NCI-H2227 treated with DMSO at 0.1 percent for 48 hours (cell line): ENCODE data around the gene UBE2J2.
"Not testable (repeated sequence)": the region's sequence is repeated elsewhere in the genome, so short reads cannot be mapped to it uniquely, and the experiment has no call there.

ENCODE experiments used
- DNase-seq: peaks from one replicate; lab custom pipeline; 2025; lab: John Stamatoyannopoulos, UW

The UBE2J2 gene

GRCh38 chr1:1273512-1274298 lies at the start of gene UBE2J2:
Gene UBE2J2, minus strand, starts transcription at chr1:1273854. Its CDS starts 5,862 bp downstream, at chr1:1267992.
- peak; percentile 83 for DNase-seq

GRCh38 chr1:1322952-1323351 lies 49.3 kb upstream of the UBE2J2 start:
- no peak for DNase-seq

GRCh38 chr1:1322418-1322817 lies 48.8 kb upstream of the UBE2J2 start:
- DNase-seq: no peak

GRCh38 chr1:1321477-1321876 lies 47.8 kb upstream of the UBE2J2 start:
- no peak for DNase-seq

GRCh38 chr1:1320666-1321448 lies 47.2 kb upstream of the UBE2J2 start:
- no peak for DNase-seq

- no peak for DNase-seq
Measured at GRCh38 chr1:1319646-1319941, 45.9 kb upstream of the UBE2J2 start.

- DNase-seq: no peak
Measured at GRCh38 chr1:1318777-1319645, 45.4 kb upstream of the UBE2J2 start.

GRCh38 chr1:1318131-1318652 lies 44.5 kb upstream of the UBE2J2 start:
- DNase-seq: no peak

GRCh38 chr1:1317420-1317819 lies 43.8 kb upstream of the UBE2J2 start:
- no peak for DNase-seq

- DNase-seq: not testable (repeated sequence)
Measured at GRCh38 chr1:1316199-1316598, 42.5 kb upstream of the UBE2J2 start.

GRCh38 chr1:1315435-1315954 lies 41.8 kb upstream of the UBE2J2 start:
- peak; percentile 67 for DNase-seq

- DNase-seq: no peak
Measured at GRCh38 chr1:1314678-1315335, 41.2 kb upstream of the UBE2J2 start.

- DNase-seq: no peak
Measured at GRCh38 chr1:1314237-1314586, 40.6 kb upstream of the UBE2J2 start.

- no peak for DNase-seq
Measured at GRCh38 chr1:1313500-1314236, 40.0 kb upstream of the UBE2J2 start.

- DNase-seq: no peak
Measured at GRCh38 chr1:1312450-1313314, 39.0 kb upstream of the UBE2J2 start.

GRCh38 chr1:1311107-1312104 lies 37.8 kb upstream of the UBE2J2 start:
- no peak for DNase-seq

GRCh38 chr1:1310476-1311053 lies 36.9 kb upstream of the UBE2J2 start:
- DNase-seq: no peak

GRCh38 chr1:1310109-1310385 lies 36.4 kb upstream of the UBE2J2 start:
- DNase-seq: no peak
